ENCODE data around the gene CHMP5.
"Not testable (repeated sequence)": the region's sequence is repeated elsewhere in the genome, so short reads cannot be mapped to it uniquely, and the experiment has no call there.

Gene CHMP5

GRCh38 chr9:33285502-33285901 lies 20.7 kb downstream of the CHMP5 start:
- DNase-seq: no peak

- DNase-seq: peak; percentile 81
These were observed 22.2 kb downstream of the CHMP5 start for GRCh38 chr9:33287087-33287490.

- DNase-seq: no peak
These were observed 23.4 kb downstream of the CHMP5 start for GRCh38 chr9:33288235-33288634.

- DNase-seq: no peak
These were observed 24.1 kb downstream of the CHMP5 start for GRCh38 chr9:33288828-33289483.

- DNase-seq: peak; percentile 40
These were observed 24.6 kb downstream of the CHMP5 start for GRCh38 chr9:33289496-33289895.

- no peak for DNase-seq
These were observed 25.0 kb downstream of the CHMP5 start for GRCh38 chr9:33289936-33290246.

- peak; percentile 99 for DNase-seq
These were observed 25.6 kb downstream of the CHMP5 start, which contains the start of gene NFX1 for GRCh38 chr9:33290247-33291030. NFX1 (plus strand) TSS chr9:33290516; CDS start chr9:33290573, 57 bp downstream.

GRCh38 chr9:33291031-33291397 lies 26.2 kb downstream of the CHMP5 start:
- no peak for DNase-seq

GRCh38 chr9:33291901-33292300 lies 27.1 kb downstream of the CHMP5 start:
- DNase-seq: no peak

- DNase-seq: no peak
These were observed 28.9 kb downstream of the CHMP5 start for GRCh38 chr9:33293782-33294181.

GRCh38 chr9:33294670-33295432 lies 30.0 kb downstream of the CHMP5 start:
- DNase-seq: no peak

GRCh38 chr9:33295571-33295970 lies 30.7 kb downstream of the CHMP5 start:
- no peak for DNase-seq

- DNase-seq: peak; percentile 23
These were observed 32.6 kb downstream of the CHMP5 start for GRCh38 chr9:33297432-33297831.

- no peak for DNase-seq
These were observed 35.7 kb downstream of the CHMP5 start for GRCh38 chr9:33300546-33300945.

- DNase-seq: no peak
These were observed 39.5 kb downstream of the CHMP5 start for GRCh38 chr9:33304362-33304761.

GRCh38 chr9:33306037-33306436 lies 41.2 kb downstream of the CHMP5 start:
- no peak for DNase-seq

GRCh38 chr9:33307067-33307466 lies 42.2 kb downstream of the CHMP5 start:
- DNase-seq: no peak

- no peak for DNase-seq
These were observed 45.1 kb downstream of the CHMP5 start for GRCh38 chr9:33309903-33310302.

- no peak for DNase-seq
These were observed 45.9 kb downstream of the CHMP5 start for GRCh38 chr9:33310748-33311147.

- DNase-seq: no peak
These were observed 47.1 kb downstream of the CHMP5 start for GRCh38 chr9:33311953-33312352.

- DNase-seq: no peak
These were observed 50.5 kb downstream of the CHMP5 start for GRCh38 chr9:33315371-33315770.

GRCh38 chr9:33317136-33317535 lies 52.3 kb downstream of the CHMP5 start:
- DNase-seq: not testable (repeated sequence)

- DNase-seq: no peak
These were observed 53.4 kb downstream of the CHMP5 start for GRCh38 chr9:33318225-33318624.

- DNase-seq: no peak
These were observed 53.9 kb downstream of the CHMP5 start for GRCh38 chr9:33318781-33319180.
